Measurements from ENCODE around the gene KLHL14. TPM values are rescaled to one million over a fixed set of nuclear protein-coding genes. Genes with fewer than 3 reads are reported as not detected.
"Not testable (repeated sequence)": the region's sequence is repeated elsewhere in the genome, so short reads cannot be mapped to it uniquely, and the experiment has no call there.

Gene KLHL14
- total RNA-seq, 1 donor, result not detected

DNA sequence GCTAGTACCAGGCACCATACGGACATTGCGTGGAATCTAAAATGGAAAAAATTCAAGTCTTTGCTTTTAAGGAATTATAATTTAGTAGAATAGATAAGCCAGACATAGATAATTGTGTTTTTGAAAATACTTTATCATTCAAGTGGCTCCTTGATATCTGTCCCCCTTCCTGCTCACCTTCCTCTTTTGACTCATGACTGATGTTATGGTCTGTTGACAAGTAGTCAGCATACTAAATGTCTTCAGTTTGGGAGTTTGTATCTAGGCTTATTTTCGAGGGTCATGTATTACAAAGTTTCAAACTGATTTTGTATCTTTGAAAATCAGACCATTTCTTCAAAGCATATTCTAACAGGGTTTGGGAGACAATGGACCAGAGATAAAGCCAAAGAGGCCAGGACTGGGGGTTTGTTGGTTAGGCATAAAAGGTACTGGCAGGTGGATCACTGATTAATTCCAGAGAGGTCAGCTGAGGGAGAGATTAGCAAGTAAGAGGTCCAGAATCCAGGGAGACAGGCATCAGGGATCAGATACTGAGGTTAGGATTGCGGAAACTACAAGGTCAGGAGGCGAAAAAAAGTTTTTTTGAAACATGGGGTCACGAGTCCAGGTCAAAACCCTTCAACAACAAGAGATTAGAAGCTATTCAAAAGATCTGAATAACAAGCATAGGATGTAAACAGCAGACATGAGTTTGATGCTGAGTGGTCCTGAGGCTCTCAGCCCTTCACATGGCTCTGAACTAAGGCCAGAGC lies 31.5 kb upstream of the KLHL14 start:
- no peak overlapping the region for H3K4me3 ChIP-seq (ENCODE audit: low read depth, low read length)
- TF ChIP-seq, protein P1, sequence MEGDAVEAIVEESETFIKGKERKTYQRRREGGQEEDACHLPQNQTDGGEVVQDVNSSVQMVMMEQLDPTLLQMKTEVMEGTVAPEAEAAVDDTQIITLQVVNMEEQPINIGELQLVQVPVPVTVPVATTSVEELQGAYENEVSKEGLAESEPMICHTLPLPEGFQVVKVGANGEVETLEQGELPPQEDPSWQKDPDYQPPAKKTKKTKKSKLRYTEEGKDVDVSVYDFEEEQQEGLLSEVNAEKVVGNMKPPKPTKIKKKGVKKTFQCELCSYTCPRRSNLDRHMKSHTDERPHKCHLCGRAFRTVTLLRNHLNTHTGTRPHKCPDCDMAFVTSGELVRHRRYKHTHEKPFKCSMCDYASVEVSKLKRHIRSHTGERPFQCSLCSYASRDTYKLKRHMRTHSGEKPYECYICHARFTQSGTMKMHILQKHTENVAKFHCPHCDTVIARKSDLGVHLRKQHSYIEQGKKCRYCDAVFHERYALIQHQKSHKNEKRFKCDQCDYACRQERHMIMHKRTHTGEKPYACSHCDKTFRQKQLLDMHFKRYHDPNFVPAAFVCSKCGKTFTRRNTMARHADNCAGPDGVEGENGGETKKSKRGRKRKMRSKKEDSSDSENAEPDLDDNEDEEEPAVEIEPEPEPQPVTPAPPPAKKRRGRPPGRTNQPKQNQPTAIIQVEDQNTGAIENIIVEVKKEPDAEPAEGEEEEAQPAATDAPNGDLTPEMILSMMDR (IDR thresholded peaks at IDR 0.05; ENCODE audit: insufficient read depth, low read length), result no peak
- no peak for DNase-seq (ENCODE audit: low read depth)

DNA sequence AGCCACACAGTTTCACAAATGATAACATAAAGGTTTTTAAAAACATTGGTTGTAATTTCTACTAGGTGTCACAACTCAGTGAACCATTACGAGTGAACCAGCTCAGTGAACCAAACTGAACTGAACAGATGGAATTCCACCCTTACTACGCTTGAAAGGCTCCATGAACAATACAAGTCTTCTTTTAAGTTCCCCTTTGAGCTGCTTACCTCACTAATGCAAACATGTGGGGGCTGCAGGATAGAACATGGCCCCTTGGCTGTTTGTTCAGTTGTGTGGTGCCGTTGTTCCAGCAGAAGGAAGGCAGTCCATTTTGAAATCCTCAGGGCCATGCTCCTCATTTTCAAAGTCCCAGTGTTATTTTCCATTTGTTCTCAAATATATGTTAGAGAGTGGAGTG lies 30.7 kb upstream of the KLHL14 start:
- DNase-seq (ENCODE audit: low read depth), result no peak
- TF ChIP-seq, protein P1 (IDR thresholded peaks at IDR 0.05; ENCODE audit: insufficient read depth, low read length), result no peak
- H3K4me3 ChIP-seq (ENCODE audit: low read depth, low read length), result no peak overlapping the region

DNA sequence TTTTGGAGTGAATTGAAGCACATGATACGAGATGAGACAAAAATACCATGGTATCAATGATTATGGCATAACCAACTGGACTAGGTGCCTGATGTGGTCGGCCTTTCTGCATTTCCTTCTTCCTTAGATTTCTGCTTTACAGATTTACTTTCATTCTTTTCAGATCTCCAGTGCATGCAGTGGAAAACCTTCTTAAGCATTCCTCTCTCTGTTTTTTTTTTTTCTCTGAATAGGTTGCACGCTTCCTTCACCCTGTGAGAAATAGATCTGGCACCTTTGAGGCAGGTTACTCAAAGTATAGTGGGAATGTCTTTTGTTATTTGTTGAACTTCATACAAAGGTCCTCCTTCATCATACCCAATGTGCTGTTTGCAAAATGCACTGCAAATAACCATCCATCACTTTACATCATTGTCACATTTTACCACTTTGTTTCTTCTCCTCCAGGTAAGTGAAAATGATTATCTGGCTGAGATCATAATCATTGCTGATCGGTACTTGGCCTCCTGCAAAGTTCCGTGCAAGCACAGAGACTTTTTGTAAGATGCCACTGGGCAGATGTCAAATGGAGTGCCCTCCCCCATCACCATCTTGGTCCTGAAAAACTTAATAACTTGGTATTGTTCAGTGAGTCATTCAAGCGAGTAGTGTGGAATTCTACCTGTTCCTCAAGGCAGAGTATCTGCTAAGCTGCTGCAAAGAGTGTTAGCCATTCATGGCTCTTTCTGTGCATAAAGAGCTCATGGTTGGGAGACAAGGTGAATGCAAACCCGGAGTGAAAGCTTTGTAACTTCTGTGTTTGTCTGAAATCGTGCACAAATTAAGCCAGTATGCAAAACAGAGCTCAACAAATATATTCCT lies 30.0 kb upstream of the KLHL14 start:
- DNase-seq (ENCODE audit: low read depth), result no peak
- TF ChIP-seq, protein P1 (IDR thresholded peaks at IDR 0.05; ENCODE audit: insufficient read depth, low read length), result no peak

DNA sequence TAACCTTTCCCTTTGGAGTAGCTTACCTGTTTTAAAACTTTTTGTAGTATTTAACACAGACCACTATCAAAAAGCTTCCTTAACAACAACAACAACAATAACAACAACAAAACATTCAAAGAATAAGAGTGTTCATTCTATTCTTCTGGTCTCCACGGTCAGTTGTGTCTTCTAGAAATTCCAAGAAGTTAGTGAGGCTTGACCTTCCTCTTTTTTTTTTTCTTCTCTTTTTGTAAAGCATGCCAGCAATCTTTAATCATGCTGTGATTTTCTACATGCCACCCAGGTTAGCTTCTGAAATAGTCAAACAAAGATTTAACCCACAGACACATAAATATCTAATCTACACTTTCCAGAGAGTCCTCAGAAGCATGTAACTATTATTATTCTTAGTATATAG lies 28.4 kb upstream of the KLHL14 start:
- no peak for DNase-seq (ENCODE audit: low read depth)
- H3K4me3 ChIP-seq (ENCODE audit: low read depth, low read length), result no peak overlapping the region
- TF ChIP-seq, protein P1 (IDR thresholded peaks at IDR 0.05; ENCODE audit: insufficient read depth, low read length), result no peak

More for the DNA sequence above, 30.0 kb upstream of the KLHL14 start:
- H3K4me3 ChIP-seq (ENCODE audit: low read depth, low read length), result no peak overlapping the region

DNA sequence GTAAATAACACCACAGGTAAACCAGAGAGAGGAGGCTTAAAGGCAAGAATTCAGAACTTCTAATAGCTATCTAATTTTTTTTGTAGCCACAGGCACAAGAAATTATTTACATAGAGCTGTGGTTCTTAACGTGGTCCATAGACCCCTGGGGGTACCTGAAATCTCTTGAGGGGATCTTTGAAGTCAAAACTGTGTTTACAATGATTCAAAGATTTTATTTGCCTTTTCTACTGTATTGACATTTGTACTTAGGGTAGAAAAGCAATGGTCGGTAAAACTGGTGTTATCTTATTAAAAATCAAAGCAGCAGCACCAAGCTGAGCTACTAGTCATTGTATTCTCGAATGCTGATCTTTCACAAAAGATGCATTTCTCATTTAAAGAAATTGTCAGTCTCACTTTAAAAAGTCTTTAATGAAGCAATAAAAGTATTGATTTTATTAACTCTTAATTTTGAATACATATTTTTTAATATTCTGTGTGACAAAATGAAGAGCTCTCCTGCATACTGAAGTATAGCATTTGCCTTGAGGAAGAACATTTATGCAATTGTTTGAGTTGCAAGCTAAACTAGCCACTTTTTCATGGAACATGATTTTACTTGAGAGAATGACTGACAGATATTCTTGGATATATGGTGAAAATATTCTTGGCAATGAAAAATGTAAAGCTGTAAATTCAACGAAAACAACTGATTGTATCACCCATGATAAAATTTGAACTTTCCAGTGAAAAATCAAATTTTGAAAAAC lies 25.6 kb upstream of the KLHL14 start:
- TF ChIP-seq, protein P1 (IDR thresholded peaks at IDR 0.05; ENCODE audit: insufficient read depth, low read length), result no peak
- no peak for DNase-seq (ENCODE audit: low read depth)
- H3K4me3 ChIP-seq (ENCODE audit: low read depth, low read length), result no peak overlapping the region

DNA sequence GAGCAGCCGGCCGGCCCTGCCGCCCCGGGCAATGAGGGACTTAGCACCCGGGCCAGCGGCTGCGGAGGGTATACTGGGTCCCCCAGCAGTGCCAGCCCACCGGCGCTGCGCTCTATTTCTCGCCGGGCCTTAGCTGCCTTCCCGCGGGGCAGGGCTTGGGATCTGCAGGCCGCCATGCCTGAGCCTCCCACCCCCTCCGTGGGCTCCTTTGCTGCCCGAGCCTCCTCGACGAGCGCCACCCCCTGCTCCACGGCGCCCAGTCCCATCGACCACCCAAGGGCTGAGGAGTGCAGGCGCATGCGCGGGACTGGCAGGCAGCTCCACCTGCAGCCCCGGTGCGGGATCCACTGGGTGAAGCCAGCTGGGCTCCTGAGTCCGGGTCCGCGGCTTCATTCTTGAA lies 21.8 kb upstream of the KLHL14 start:
- DNase-seq (ENCODE audit: low read depth); H3K4me3 ChIP-seq (ENCODE audit: low read depth, low read length): not testable (repeated sequence)

DNA sequence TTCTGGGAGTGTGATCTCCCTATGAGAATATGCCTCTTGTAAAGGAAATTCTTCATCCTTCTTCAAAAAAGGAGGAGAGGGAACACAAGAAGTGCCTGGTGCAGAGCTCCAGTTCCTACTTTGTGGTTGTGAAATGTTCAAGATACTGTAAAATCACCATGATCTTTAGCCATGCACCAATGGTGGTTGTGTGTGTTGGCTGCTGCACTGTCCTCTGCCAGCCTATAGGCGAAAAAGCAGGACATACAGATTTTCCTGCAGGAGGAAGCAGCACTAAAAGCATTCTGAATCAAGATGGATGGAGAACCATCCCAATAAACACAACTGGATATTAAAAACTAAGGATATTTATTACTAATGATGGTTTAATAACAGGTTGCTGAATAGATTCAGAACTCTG lies 6.2 kb upstream of the KLHL14 start:
- TF ChIP-seq, protein P1 (IDR thresholded peaks at IDR 0.05; ENCODE audit: insufficient read depth, low read length), result no peak
- no peak overlapping the region for H3K4me3 ChIP-seq (ENCODE audit: low read depth, low read length)

More for the DNA sequence above, 6.2 kb upstream of the KLHL14 start:
- DNase-seq (ENCODE audit: low read depth), result no peak
